ENCODE measurements around the gene TAP1.

TAP1 gene

DNA sequence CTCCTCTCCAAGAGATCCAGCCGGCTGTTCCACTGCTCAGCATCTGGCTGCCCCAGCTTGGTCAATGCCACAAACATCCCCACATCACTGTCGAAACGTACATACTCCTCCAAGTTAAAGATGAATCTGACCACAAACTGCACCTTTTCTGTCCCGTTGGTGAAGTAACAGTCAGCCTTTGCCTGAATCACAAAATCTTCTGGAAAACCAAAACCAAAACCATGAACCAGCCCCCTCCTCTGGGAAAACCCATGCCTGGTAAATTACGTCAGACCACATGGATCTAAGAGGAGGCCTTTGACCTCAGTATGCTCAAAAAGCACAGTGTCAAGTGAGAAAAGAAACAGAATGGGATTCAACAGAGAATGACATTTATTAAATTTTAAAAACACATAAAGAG lies 38.4 kb downstream of the TAP1 start:
- Histone ChIP-seq H4K91ac (ENCODE audit: low read length) (no peak overlapping the region), H3K9ac (ENCODE audit: low read length) (peak overlapping the region; percentile 12), H3K79me1 (replicated peaks; ENCODE audit: low read length, poor library complexity, severe bottlenecking) (no peaks in the 10 kb centered on the region), H3K27me3 (ENCODE audit: control insufficient read depth in 1 of 2, insufficient read depth in 1 of 2, low read length in 2 of 2) (peaks cover 16 to 21% of the 10 kb centered on the region in 2 experiments), H3K4me3 (ENCODE audit: insufficient read depth in 1 of 2, low read depth in 1 of 2, low read length in 2 of 2) (peak overlapping the region in 1 of 2 experiments; percentile 50), H2BK120ac (ENCODE audit: low read depth, low read length) (no peak overlapping the region), H3K4ac (ENCODE audit: low read depth in 1 of 2, low read length in 2 of 2) (peak overlapping the region in 1 of 2 experiments; percentile 15), H3K23ac (ENCODE audit: low read length in 2 of 2) (peak overlapping the region in 1 of 2 experiments; percentile 40), H3K4me2 (ENCODE audit: low read length, poor library complexity, severe bottlenecking) (no peak overlapping the region), H3K18ac (ENCODE audit: low read depth in 1 of 2, low read length in 2 of 2) (no peak overlapping the region), H3K14ac (ENCODE audit: low read length in 2 of 2) (peak overlapping the region in 1 of 2 experiments; percentile 31), H3K4me1 (ENCODE audit: control insufficient read depth, insufficient read depth, low read depth, low read length) (peaks cover 5% of the 10 kb centered on the region), H2BK15ac (ENCODE audit: low read depth, poor library complexity, severe bottlenecking) (no peak overlapping the region), H3K36me3 (ENCODE audit: control insufficient read depth in 1 of 2, insufficient read depth in 2 of 2, low read depth in 1 of 2, low read length in 2 of 2) (no peaks in the 10 kb centered on the region), H4K8ac (ENCODE audit: low read length) (no peak overlapping the region), H3K9me3 (ENCODE audit: control insufficient read depth, low read length) (no peaks in the 10 kb centered on the region), H2BK12ac (ENCODE audit: low read length in 2 of 2) (no peak overlapping the region), H2AK5ac (ENCODE audit: low read length, severe bottlenecking) (no peak overlapping the region), H2BK5ac (ENCODE audit: low read depth, low read length, poor library complexity, severe bottlenecking) (no peak overlapping the region), H3K27ac (ENCODE audit: low read length, poor library complexity, severe bottlenecking) (no peak overlapping the region), H2AFZ (ENCODE audit: low read depth, low read length) (peak overlapping the region; percentile 51)
- DNase-seq = peak; percentile 64
- WGBS = 65% methylated on average over 5 of the region's 5 CpGs

GRCh38 chr6:32814145-32814544 lies 39.4 kb downstream of the TAP1 start:
- H3K27me3 ChIP-seq (ENCODE audit: control insufficient read depth in 1 of 2, insufficient read depth in 1 of 2, low read length in 2 of 2) = peaks cover 16 to 21% of the 10 kb centered on the region in 2 experiments
- H2BK12ac ChIP-seq (ENCODE audit: low read length in 2 of 2) = no peak overlapping the region
- no peaks in the 10 kb centered on the region for H3K79me1 ChIP-seq (replicated peaks; ENCODE audit: low read length, poor library complexity, severe bottlenecking)
- H3K9ac ChIP-seq (ENCODE audit: low read length) = no peak overlapping the region
- H2AFZ ChIP-seq (ENCODE audit: low read depth, low read length) = peak overlapping the region; percentile 18
- no peak overlapping the region for H3K23ac ChIP-seq (ENCODE audit: low read length in 2 of 2)
- no peak overlapping the region for H2BK5ac ChIP-seq (ENCODE audit: low read depth, low read length, poor library complexity, severe bottlenecking)
- no peak for DNase-seq
- no peak overlapping the region for H3K27ac ChIP-seq (ENCODE audit: low read length, poor library complexity, severe bottlenecking)
- H3K4me2 ChIP-seq (ENCODE audit: low read length, poor library complexity, severe bottlenecking) = no peak overlapping the region
- H3K18ac ChIP-seq (ENCODE audit: low read depth in 1 of 2, low read length in 2 of 2) = no peak overlapping the region
- no peak overlapping the region for H3K14ac ChIP-seq (ENCODE audit: low read length in 2 of 2)
- no peak overlapping the region for H2AK5ac ChIP-seq (ENCODE audit: low read length, severe bottlenecking)
- WGBS = 89% methylated on average over 2 of the region's 2 CpGs
- no peak overlapping the region for H2BK15ac ChIP-seq (ENCODE audit: low read depth, poor library complexity, severe bottlenecking)
- H2BK120ac ChIP-seq (ENCODE audit: low read depth, low read length) = no peak overlapping the region
- peaks cover 2% of the 10 kb centered on the region for H3K4me1 ChIP-seq (ENCODE audit: control insufficient read depth, insufficient read depth, low read depth, low read length)
- H3K4ac ChIP-seq (ENCODE audit: low read depth in 1 of 2, low read length in 2 of 2) = no peak overlapping the region
- H3K9me3 ChIP-seq (ENCODE audit: control insufficient read depth, low read length) = no peaks in the 10 kb centered on the region
- no peaks in the 10 kb centered on the region for H3K36me3 ChIP-seq (ENCODE audit: control insufficient read depth in 1 of 2, insufficient read depth in 2 of 2, low read depth in 1 of 2, low read length in 2 of 2)
- H4K91ac ChIP-seq (ENCODE audit: low read length) = no peak overlapping the region
- H4K8ac ChIP-seq (ENCODE audit: low read length) = no peak overlapping the region
- no peak overlapping the region for H3K4me3 ChIP-seq (ENCODE audit: insufficient read depth in 1 of 2, low read depth in 1 of 2, low read length in 2 of 2)

- no peak overlapping the region for H3K4ac ChIP-seq (ENCODE audit: low read depth in 1 of 2, low read length in 2 of 2)
- no CpG with 5 or more reads among the region's 1 CpG for WGBS
- no peak overlapping the region for H3K4me2 ChIP-seq (ENCODE audit: low read length, poor library complexity, severe bottlenecking)
Measured at GRCh38 chr6:32809171-32809570, 44.3 kb downstream of the TAP1 start.

DNA sequence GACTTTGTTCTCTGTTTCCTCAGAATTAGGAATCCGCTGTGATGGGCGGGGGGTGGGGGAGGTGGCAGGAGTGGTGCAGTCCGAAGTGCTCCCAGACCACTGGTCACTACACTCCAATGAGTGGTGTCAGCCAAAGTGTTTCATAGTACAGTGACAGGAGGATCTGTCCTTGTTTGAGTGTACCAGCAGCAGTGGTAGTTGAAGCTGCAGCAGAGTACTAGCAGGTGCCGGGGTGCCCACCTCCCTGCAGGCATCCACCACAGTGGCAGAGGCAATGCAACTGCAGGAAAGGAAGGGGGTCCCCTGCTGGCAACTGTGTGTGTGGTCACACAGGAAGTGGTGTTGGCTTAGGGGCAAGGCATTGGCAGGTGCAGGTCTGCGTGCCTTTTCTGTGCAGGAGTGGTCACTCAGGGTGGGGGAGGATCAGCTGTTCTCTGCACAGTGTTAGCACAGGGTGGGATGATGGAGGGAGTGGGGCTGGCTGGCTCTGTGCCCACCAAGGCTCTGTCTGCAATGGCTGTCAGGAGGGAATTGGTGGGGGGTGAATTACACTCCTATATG lies 46.4 kb downstream of the TAP1 start:
- Histone ChIP-seq H2BK5ac (ENCODE audit: low read depth, low read length, poor library complexity, severe bottlenecking) (no peak overlapping the region), H3K9ac (ENCODE audit: low read length) (no peak overlapping the region), H3K4ac (ENCODE audit: low read depth in 1 of 2, low read length in 2 of 2) (no peak overlapping the region), H3K4me1 (ENCODE audit: control insufficient read depth, insufficient read depth, low read depth, low read length) (no peaks in the 10 kb centered on the region), H3K9me3 (ENCODE audit: control insufficient read depth, low read length) (no peaks in the 10 kb centered on the region), H3K27ac (ENCODE audit: low read length, poor library complexity, severe bottlenecking) (no peak overlapping the region), H3K27me3 (ENCODE audit: control insufficient read depth in 1 of 2, insufficient read depth in 1 of 2, low read length in 2 of 2) (peaks cover 5 to 43% of the 10 kb centered on the region in 2 experiments), H2AFZ (ENCODE audit: low read depth, low read length) (no peak overlapping the region), H3K36me3 (ENCODE audit: control insufficient read depth in 1 of 2, insufficient read depth in 2 of 2, low read depth in 1 of 2, low read length in 2 of 2) (no peaks in the 10 kb centered on the region), H4K91ac (ENCODE audit: low read length) (no peak overlapping the region), H3K23ac (ENCODE audit: low read length in 2 of 2) (no peak overlapping the region), H2BK12ac (ENCODE audit: low read length in 2 of 2) (no peak overlapping the region), H3K4me2 (ENCODE audit: low read length, poor library complexity, severe bottlenecking) (no peak overlapping the region), H2BK120ac (ENCODE audit: low read depth, low read length) (no peak overlapping the region), H2AK5ac (ENCODE audit: low read length, severe bottlenecking) (no peak overlapping the region), H3K4me3 (ENCODE audit: insufficient read depth in 1 of 2, low read depth in 1 of 2, low read length in 2 of 2) (no peak overlapping the region), H2BK15ac (ENCODE audit: low read depth, poor library complexity, severe bottlenecking) (no peak overlapping the region), H3K18ac (ENCODE audit: low read depth in 1 of 2, low read length in 2 of 2) (no peak overlapping the region), H3K79me1 (replicated peaks; ENCODE audit: low read length, poor library complexity, severe bottlenecking) (no peaks in the 10 kb centered on the region), H4K8ac (ENCODE audit: low read length) (no peak overlapping the region), H3K14ac (ENCODE audit: low read length in 2 of 2) (no peak overlapping the region)
- WGBS = 79% methylated on average over 5 of the region's 5 CpGs
- no peak for DNase-seq

More at GRCh38 chr6:32809171-32809570, 44.3 kb downstream of the TAP1 start:
- Histone ChIP-seq H3K23ac (ENCODE audit: low read length in 2 of 2) (no peak overlapping the region), H2AFZ (ENCODE audit: low read depth, low read length) (no peak overlapping the region), H3K18ac (ENCODE audit: low read depth in 1 of 2, low read length in 2 of 2) (no peak overlapping the region), H3K27ac (ENCODE audit: low read length, poor library complexity, severe bottlenecking) (no peak overlapping the region), H3K4me3 (ENCODE audit: insufficient read depth in 1 of 2, low read depth in 1 of 2, low read length in 2 of 2) (no peak overlapping the region), H2BK120ac (ENCODE audit: low read depth, low read length) (no peak overlapping the region), H3K79me1 (replicated peaks; ENCODE audit: low read length, poor library complexity, severe bottlenecking) (no peaks in the 10 kb centered on the region), H2AK5ac (ENCODE audit: low read length, severe bottlenecking) (no peak overlapping the region), H3K14ac (ENCODE audit: low read length in 2 of 2) (no peak overlapping the region), H2BK5ac (ENCODE audit: low read depth, low read length, poor library complexity, severe bottlenecking) (no peak overlapping the region), H3K9me3 (ENCODE audit: control insufficient read depth, low read length) (no peaks in the 10 kb centered on the region), H3K27me3 (ENCODE audit: control insufficient read depth in 1 of 2, insufficient read depth in 1 of 2, low read length in 2 of 2) (peaks cover 21 to 39% of the 10 kb centered on the region in 2 experiments), H2BK12ac (ENCODE audit: low read length in 2 of 2) (no peak overlapping the region), H4K8ac (ENCODE audit: low read length) (no peak overlapping the region), H4K91ac (ENCODE audit: low read length) (no peak overlapping the region), H3K9ac (ENCODE audit: low read length) (no peak overlapping the region), H3K36me3 (ENCODE audit: control insufficient read depth in 1 of 2, insufficient read depth in 2 of 2, low read depth in 1 of 2, low read length in 2 of 2) (no peaks in the 10 kb centered on the region), H2BK15ac (ENCODE audit: low read depth, poor library complexity, severe bottlenecking) (no peak overlapping the region), H3K4me1 (ENCODE audit: control insufficient read depth, insufficient read depth, low read depth, low read length) (no peaks in the 10 kb centered on the region)
- DNase-seq = no peak

Data from mesenchymal stem cell (in vitro differentiated cells and primary cell).